Nephron progenitor cell (in vitro differentiated cells): ENCODE data around the gene PCARE.

ENCODE experiments used
- DNase-seq: peaks from one replicate; pipeline ENCODE4 v3.0.0; 2021
- H3K27ac Mint-ChIP-seq: 2 replicates; pipeline ENCODE4 v1.8.0; 2021; ENCODE audit warnings: mild to moderate bottlenecking, moderate library complexity, mixed read lengths
- H3K27me3 Mint-ChIP-seq: 2 replicates; pipeline ENCODE4 v1.8.0; 2021; ENCODE audit warnings: mild to moderate bottlenecking, low read depth, mixed read lengths; ENCODE audit not compliant: poor library complexity
- H3K36me3 Mint-ChIP-seq: 2 replicates; pipeline ENCODE4 v1.8.0; 2021; ENCODE audit warnings: low read depth, mixed read lengths
- H3K4me1 Mint-ChIP-seq: 2 replicates; pipeline ENCODE4 v1.8.0; 2021; ENCODE audit warnings: mixed read lengths
- H3K4me3 Mint-ChIP-seq: 2 replicates; pipeline ENCODE4 v1.8.0; 2021; ENCODE audit warnings: mild to moderate bottlenecking, moderate library complexity, mixed read lengths
- H3K9me3 Mint-ChIP-seq: 2 replicates; pipeline ENCODE4 v1.8.0; 2021; ENCODE audit warnings: mild to moderate bottlenecking, moderate library complexity, mixed read lengths
- CTCF ChIP-seq: fragments of 200-600 bp; sonication (generic); IDR thresholded peaks from 2 replicates; pipeline ENCODE4 v1.5.0; 2021; ENCODE audit warnings: antibody characterized with exemption

Gene PCARE

GRCh38 chr2:29061176-29061575 lies 13.1 kb downstream of the PCARE start:
- Mint-ChIP-seq H3K27ac (peak overlapping the region; percentile 64), H3K4me1 (peaks cover 66% of the 10 kb centered on the region)

GRCh38 chr2:29060441-29060840 lies 13.9 kb downstream of the PCARE start:
- no peak overlapping the region for H3K4me3 Mint-ChIP-seq

More at GRCh38 chr2:29061176-29061575, 13.1 kb downstream of the PCARE start:
- no peak for TF ChIP-seq CTCF
- Mint-ChIP-seq H3K36me3 (no peaks in the 10 kb centered on the region), H3K4me3 (no peak overlapping the region), H3K27me3 (peaks cover 10% of the 10 kb centered on the region), H3K9me3 (no peaks in the 10 kb centered on the region)
- DNase-seq, result no peak

GRCh38 chr2:29059624-29060023 lies 14.7 kb downstream of the PCARE start:
- no peak for TF ChIP-seq CTCF
- peaks cover 10% of the 10 kb centered on the region for H3K27me3 Mint-ChIP-seq
- H3K27ac Mint-ChIP-seq, result peak overlapping the region; percentile 45
- H3K9me3 Mint-ChIP-seq, result no peaks in the 10 kb centered on the region
- DNase-seq, result no peak
- H3K4me1 Mint-ChIP-seq, result peaks cover 61% of the 10 kb centered on the region
- H3K36me3 Mint-ChIP-seq, result no peaks in the 10 kb centered on the region
- H3K4me3 Mint-ChIP-seq, result no peak overlapping the region

More at GRCh38 chr2:29060441-29060840, 13.9 kb downstream of the PCARE start:
- Mint-ChIP-seq H3K4me1 (peaks cover 66% of the 10 kb centered on the region), H3K9me3 (no peaks in the 10 kb centered on the region), H3K27me3 (peaks cover 10% of the 10 kb centered on the region), H3K36me3 (no peaks in the 10 kb centered on the region), H3K27ac (no peak overlapping the region)
- TF ChIP-seq CTCF, result no peak
- DNase-seq, result peak; percentile 28

- no peaks in the 10 kb centered on the region for H3K36me3 Mint-ChIP-seq
- H3K4me1 Mint-ChIP-seq, result peaks cover 63% of the 10 kb centered on the region
- no peak overlapping the region for H3K4me3 Mint-ChIP-seq
- peak overlapping the region; percentile 48 for H3K27ac Mint-ChIP-seq
- DNase-seq, result no peak
- H3K27me3 Mint-ChIP-seq, result peaks cover 7% of the 10 kb centered on the region
- no peaks in the 10 kb centered on the region for H3K9me3 Mint-ChIP-seq
- TF ChIP-seq CTCF, result no peak
Measured at GRCh38 chr2:29057006-29057405, 17.3 kb downstream of the PCARE start.

GRCh38 chr2:29056452-29056851 lies 17.9 kb downstream of the PCARE start:
- Mint-ChIP-seq H3K4me3 (no peak overlapping the region), H3K27ac (peak overlapping the region; percentile 48), H3K36me3 (no peaks in the 10 kb centered on the region), H3K9me3 (no peaks in the 10 kb centered on the region), H3K27me3 (peaks cover 7% of the 10 kb centered on the region), H3K4me1 (peaks cover 59% of the 10 kb centered on the region)
- TF ChIP-seq CTCF, result no peak
- DNase-seq, result no peak

- no peak for TF ChIP-seq CTCF
- no peak for DNase-seq
- Mint-ChIP-seq H3K4me3 (no peak overlapping the region), H3K27me3 (peaks cover 7% of the 10 kb centered on the region), H3K27ac (no peak overlapping the region), H3K4me1 (peaks cover 56% of the 10 kb centered on the region), H3K9me3 (no peaks in the 10 kb centered on the region), H3K36me3 (no peaks in the 10 kb centered on the region)
Measured at GRCh38 chr2:29055601-29056000, 18.7 kb downstream of the PCARE start.
